Endothelial cell of umbilical vein (primary cell): ENCODE results near the gene ZNF688.

Experiments
- EZH2 ChIP-seq: IDR thresholded peaks from 2 replicates; pipeline ENCODE4 v1.6.1; 2012; ENCODE audit warnings: borderline replicate concordance, low read depth, mild to moderate bottlenecking, moderate library complexity, low read length, inconsistent platforms; ENCODE audit not compliant: severe bottlenecking
- JUN ChIP-seq: IDR thresholded peaks from 2 replicates; pipeline ENCODE4 v1.6.1; 2011; ENCODE audit warnings: borderline replicate concordance, low read depth; ENCODE audit not compliant: insufficient read length, insufficient read depth
- MYC ChIP-seq: IDR thresholded peaks from one replicate; pipeline ENCODE4 v1.6.1; 2011; ENCODE audit warnings: mild to moderate bottlenecking, low read depth, low read length
- POLR2A ChIP-seq: IDR thresholded peaks from 2 replicates; pipeline ENCODE4 v1.6.1; 2012; ENCODE audit warnings: low read depth, mild to moderate bottlenecking, control low read depth, low read length
- POLR2AphosphoS5 ChIP-seq: IDR thresholded peaks from 2 replicates; pipeline ENCODE4 v1.6.1; 2012; ENCODE audit warnings: low read depth, mild to moderate bottlenecking, control low read depth, low read length, moderate library complexity; ENCODE audit not compliant: insufficient read depth
- TF ChIP-seq, protein P1 (sequence below), 2 donors: IDR thresholded peaks; 1 replicate in 1 of 2; 2 replicates in 1 of 2; pipeline ENCODE4 v1.5.1; 2011; ENCODE audit warnings: low read length in 2 of 2, mild to moderate bottlenecking in 2 of 2, moderate library complexity in 2 of 2, control low read depth in 1 of 2, inconsistent platforms in 1 of 2, low read depth in 1 of 2; ENCODE audit not compliant: insufficient read depth in 1 of 2; ENCODE audit errors: extremely low read depth in 1 of 2

DNA sequence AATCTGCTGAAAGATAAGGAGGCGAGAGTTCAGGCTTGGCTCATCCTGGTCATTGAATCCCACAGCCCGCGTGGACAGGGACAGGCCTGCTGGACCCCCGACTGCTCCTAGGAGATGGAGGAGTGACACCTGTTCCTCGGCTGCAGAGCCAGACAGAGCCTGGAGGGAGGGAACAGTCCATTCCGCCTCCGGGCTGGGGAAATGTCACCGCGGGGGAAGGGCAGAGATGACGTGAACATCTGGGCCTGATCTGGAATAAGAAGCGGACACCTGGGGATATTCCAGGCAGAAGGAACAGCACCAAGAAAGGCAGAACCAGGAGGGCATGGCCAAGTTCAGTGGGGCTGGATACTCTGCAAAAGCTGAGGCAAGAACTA is 38.4 kb downstream of the ZNF688 start:
- TF ChIP-seq POLR2A (no peak), MYC (no peak), EZH2 (no peak), JUN (no peak), POLR2AphosphoS5 (no peak)
- TF ChIP-seq, protein P1, sequence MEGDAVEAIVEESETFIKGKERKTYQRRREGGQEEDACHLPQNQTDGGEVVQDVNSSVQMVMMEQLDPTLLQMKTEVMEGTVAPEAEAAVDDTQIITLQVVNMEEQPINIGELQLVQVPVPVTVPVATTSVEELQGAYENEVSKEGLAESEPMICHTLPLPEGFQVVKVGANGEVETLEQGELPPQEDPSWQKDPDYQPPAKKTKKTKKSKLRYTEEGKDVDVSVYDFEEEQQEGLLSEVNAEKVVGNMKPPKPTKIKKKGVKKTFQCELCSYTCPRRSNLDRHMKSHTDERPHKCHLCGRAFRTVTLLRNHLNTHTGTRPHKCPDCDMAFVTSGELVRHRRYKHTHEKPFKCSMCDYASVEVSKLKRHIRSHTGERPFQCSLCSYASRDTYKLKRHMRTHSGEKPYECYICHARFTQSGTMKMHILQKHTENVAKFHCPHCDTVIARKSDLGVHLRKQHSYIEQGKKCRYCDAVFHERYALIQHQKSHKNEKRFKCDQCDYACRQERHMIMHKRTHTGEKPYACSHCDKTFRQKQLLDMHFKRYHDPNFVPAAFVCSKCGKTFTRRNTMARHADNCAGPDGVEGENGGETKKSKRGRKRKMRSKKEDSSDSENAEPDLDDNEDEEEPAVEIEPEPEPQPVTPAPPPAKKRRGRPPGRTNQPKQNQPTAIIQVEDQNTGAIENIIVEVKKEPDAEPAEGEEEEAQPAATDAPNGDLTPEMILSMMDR (IDR thresholded peaks at IDR 0.05; ENCODE audit: extremely low read depth in 1 of 2, insufficient read depth in 1 of 2, low read depth in 1 of 2, low read length in 2 of 2) = no peak
